Activated gamma-delta T cell treated with Interleukin-2 at 50 U/mL for 16 hours (primary cell): Measurements from ENCODE around the gene ZSCAN5B.
"Not testable (repeated sequence)": the region's sequence is repeated elsewhere in the genome, so short reads cannot be mapped to it uniquely, and the experiment has no call there.

Experiments
- DNase-seq: peaks from one replicate; pipeline ENCODE4 v3.0.0-alpha.2; 2020

ZSCAN5B gene

DNA sequence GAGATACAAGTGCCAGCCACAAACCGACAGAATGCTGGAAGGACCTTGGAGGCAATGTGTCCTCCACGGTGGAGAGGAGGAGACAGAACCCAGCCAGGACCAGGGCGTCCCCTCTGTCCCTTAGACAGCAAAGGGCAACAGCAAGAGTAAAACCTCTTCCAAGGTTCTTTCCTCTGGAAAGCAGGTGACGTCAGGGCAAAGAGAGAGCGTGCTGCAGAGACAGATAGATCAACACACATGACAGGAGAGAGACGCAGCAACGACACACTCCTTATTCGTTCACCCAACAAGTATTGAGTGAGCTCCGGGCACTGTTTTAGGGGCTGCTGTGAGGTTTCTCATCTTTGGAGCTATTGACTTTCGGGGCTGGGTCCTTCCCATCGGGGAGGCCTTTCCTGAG, 23.0 kb downstream of the ZSCAN5B start:
- no peak for DNase-seq

DNA sequence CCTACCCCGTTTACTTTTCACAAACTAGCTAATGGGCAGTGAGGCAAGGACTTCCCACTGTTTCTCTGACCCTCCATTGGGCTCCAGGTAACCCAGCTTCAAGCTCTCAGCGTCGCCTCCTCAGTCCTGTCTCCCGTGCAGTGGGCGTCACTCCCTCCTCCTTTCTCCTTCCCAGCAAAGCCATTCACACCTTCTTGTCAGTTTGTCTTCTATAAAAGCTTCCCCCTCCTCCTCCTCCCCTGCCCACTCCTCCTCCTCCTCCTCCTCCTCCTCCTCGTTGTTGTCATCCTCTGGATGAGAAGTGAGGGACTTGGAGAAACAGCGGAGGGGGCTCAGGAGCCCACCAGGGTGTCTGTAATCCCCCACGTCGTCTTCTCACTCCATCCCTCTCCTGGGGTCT, 23.5 kb downstream of the ZSCAN5B start:
- DNase-seq = no peak

DNA sequence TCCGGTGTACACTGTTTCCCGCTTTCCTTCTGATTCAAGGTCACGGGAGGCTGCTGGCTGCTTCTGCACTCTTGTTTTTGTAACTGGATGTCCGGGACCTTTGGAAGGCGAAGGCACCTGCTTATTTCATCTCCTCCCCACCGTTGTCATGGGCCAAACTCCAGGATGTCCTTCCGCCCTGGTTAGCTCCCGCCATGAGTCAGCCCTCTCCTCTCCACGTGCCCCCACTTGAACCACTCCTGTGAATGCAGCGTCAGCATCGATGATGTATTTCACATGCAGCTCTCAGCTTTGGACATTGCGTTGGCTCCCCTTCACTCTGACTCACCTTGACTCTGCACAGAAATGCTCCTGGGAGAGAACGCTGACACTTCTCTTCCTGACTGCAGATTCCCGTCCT, 27.3 kb downstream of the ZSCAN5B start:
- DNase-seq = no peak

DNA sequence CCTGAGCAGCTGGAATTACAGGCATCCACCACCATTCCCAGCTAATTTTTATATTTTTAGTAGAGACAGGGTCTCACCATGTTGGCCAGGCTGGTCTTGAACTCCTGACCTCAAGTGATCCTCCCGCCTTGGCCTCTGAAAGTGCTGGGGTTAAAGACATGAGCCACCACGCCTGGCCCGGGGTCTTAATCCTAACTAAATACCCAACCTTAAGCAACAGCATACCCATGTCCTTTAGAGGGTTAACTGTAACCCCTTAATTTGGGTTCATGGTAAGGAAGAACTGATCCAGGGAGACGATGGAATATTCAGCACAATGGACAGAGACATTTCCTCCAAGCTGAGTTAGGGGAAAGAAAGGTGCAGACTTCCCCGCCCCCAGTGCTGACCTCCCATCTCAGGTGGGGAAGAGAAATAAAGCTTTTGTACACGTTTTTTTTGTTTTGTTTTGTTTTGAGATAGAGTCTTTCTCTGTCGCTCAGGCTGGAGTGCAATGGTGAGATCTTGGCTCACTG, 30.5 kb downstream of the ZSCAN5B start:
- DNase-seq = no peak

DNA sequence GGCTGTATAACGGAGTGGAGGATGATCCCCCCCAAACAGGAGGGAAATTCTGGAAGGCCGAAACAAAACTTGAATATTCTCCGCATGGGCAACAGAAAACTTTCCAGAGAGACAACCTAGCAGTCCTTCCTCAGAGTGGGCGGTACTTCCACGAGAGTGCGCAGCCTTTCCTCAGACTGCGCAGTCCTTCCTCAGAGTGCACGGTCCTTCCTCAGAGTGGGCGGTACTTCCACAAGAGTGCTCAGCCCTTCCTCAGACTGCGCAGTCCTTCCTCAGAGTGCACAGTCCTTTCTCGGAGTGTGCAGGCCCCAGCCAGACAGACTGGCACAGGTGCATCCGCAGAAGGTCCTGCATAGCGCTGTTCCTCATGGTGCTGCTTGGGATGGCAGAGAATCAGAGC, 34.5 kb downstream of the ZSCAN5B start:
- no peak for DNase-seq

DNA sequence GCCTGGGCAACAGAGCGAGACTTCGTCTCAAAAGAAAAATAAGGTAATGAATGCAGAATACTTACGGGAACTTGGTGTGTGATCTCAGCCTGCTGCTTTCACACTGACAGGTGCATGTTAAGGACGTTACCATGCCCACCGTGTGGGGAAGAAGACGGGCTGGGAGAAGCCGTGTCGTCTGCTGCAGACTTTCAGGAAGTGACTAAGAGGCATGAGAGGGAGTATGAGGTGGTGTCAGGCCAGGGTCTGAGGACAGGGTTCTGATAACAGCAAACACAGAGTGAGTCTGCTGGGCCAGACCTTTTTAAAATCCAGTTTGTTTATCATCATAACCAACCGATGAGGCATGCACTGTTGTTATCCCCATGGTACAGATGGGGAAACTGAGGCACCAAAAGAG, 35.3 kb downstream of the ZSCAN5B start:
- no peak for DNase-seq

DNA sequence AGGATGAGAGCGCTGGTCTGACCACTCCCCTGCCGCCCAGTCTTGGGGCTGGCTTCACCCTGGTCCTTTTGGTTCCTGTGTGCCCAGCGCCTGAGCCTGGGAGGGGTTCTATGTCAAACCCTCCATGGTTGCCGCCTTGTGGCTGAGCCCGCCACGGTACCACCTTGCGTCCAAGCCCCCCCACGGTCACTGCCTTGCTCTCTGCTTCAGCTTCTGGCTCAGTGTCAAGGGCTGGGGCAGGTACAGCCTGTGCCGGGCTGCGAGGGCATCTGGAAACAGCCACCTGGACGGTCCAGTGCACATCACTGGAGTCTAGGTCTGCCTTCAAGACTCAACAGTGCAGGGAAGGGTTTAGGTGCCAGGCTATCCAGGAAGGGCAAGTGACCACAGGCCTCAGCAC, 36.0 kb downstream of the ZSCAN5B start:
- no peak for DNase-seq

DNA sequence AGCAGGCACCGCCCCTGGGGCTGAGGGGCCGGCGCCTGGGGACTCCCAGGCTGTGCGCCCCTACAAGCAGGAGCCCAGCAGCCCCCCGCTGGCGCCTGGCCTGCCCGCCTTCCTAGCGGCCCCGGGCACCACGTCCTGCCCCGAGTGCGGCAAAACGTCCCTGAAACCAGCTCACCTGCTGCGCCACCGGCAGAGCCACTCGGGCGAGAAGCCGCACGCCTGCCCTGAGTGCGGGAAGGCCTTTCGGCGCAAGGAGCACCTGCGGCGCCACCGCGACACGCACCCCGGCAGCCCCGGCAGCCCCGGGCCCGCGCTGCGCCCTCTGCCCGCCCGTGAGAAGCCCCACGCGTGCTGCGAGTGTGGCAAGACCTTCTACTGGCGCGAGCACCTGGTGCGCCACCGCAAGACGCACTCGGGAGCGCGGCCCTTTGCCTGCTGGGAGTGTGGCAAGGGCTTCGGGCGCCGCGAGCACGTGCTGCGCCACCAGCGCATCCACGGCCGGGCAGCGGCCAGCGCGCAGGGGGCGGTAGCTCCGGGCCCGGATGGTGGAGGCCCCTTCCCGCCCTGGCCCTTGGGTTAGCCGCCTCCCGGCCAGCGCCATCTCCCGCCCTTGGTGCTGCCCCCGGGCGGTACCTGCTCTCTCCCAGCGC, 37.8 kb downstream of the ZSCAN5B start:
- DNase-seq = no peak

DNA sequence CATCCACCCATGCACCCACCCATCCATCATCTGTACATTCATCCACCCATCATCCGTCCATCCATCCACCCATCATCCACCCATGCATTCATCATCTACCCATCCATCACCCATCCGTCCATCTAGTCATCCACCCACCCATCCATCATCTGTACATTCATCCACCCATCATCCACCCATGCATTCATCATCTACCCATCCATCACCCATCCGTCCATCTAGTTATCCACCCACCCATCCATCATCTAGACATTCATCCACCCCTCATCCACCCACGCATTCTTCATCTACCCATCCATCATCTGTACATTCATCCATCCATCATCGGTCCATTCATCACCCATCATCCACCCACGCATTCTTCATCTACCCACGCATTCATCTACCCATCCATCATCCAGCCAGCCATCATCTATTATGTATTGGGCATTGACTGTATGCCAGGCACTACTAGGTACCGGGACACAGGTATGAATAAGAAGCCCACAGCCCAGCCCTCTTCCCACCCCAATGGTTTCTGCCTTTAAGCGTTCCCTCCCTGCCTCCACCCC, 38.5 kb downstream of the ZSCAN5B start:
- no peak for DNase-seq

DNA sequence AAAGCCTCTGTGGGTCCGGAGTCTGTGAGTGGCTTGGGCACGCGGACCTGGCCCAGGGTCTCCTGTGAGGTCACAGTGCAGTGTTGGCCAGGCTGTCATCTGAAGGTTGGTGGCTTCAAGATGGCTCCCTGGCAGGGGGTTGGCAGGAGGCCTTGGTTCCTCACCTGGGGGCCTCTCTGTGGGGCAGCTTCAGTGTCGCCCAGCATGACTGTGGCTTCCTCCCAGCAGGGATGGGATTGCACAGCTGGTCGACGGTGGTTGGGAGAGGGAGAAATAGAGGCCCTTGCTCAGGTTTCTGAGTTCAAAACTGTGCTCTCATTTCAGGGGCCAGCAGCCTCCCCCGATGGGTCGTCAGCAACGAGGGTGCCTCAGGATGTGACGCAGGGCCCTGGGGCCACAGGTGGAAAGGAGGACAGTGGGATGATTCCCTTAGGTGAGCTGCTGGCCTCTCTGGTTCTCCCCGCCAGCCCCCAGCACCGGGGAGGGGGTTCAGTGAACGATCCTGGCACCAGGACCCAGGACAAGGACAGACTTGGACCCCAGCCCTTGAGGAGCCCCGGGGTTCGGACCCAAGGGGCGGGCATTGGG, 39.3 kb downstream of the ZSCAN5B start:
- DNase-seq = no peak

DNA sequence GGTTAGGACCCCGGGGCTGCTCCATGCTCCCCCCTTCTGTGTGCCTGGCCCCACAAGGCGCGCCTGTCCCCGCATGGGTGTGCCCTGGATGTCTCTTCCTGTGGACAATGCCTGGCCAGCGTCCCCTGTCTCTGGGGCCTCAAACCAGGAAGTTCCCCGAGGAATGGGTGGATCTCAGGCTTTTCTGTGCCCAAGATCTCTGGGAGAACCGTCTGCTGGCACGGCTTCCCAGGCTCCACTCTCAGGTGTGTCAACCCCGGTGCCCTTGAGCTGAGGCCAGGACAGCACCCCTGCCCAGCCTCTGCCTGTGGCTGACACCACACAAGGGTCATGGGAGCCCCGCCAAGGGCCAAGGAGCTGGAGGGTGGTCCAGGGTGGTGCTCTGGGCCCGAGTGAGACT, 40.8 kb downstream of the ZSCAN5B start:
- no peak for DNase-seq

DNA sequence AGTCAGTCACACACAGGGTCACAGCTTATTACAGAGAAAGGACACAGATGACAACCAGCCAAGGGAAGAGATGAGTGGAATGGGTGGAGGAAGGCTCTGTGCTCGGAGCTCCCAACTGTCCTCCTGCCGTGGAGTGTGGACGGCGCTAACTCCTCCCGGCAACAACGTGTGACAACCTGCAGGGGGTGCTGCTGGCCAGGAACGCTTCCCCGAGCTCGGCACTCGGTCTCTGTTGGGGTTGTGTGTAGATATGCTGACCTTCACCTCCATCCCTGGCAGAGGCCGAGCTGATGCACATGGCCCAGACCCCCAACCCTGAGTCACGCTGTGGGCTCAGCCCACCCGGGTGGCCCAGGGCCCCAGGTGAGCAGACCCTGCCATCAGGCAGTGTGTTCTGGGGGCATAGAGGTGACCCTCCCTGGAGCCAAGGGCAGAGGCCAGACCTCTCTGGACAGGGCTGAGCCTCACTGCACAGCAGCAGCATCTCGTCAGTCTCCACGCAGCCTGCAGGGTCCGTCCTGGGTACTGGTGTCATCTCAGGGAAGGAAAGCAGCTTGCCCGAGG, 42.4 kb downstream of the ZSCAN5B start:
- DNase-seq = no peak

DNA sequence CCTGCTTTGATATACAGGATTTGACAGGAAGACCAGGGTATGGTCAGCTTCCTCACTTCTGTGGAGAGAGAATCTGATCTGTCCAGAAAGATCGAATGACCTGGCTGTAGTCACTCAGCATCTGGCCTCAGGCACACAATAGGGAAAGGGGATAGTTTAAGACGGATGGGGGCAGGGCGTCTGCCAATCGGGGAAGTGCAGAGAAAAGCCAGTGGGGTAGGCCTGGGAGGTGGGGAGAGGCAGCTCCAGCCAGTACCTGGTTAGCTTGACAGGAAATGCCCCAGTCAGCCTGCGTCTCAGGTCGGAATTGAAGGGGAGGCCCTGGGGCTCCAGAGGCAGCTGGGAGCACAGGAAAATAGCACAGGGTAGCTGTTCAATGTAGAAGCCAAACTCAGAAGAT, 44.1 kb downstream of the ZSCAN5B start:
- no peak for DNase-seq

DNA sequence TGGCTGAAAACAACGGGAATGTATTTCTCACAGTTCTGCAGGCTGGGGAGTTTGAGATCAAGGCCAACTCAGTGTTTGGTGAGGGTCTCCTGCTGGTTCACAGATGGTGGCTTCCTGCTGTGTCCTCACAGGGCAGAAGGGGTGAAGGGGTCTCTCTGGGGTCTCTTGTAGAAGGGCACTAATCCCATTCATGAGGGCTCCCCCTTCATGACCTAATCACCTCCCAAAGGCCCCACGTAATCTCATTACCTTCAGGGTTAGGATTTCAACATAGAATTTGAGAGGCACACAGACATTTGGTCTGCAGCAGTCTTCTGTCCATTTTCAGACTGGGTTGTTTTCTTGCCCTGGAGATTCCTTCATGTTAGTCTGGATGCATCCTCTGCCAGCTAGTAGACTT, 44.9 kb downstream of the ZSCAN5B start:
- no peak for DNase-seq

DNA sequence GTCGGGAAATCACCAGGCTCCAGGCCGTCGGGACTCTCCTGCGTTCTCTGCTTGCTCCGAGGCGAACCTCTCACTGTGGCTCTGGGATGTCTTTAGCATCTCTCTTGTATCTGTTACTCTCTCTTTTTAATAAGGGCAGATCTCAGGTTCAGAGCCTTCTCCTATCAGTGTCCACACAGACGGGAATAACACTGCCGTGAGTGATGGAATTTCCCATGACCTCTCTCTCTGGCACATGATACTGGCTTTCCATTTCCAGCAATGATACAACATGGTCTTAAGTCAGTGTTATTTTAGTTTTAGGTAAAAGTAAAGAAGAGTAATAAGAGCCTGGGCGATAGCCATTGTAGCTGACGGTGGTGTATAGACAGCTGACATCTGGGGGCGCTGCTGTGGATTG, 47.2 kb downstream of the ZSCAN5B start:
- no peak for DNase-seq

DNA sequence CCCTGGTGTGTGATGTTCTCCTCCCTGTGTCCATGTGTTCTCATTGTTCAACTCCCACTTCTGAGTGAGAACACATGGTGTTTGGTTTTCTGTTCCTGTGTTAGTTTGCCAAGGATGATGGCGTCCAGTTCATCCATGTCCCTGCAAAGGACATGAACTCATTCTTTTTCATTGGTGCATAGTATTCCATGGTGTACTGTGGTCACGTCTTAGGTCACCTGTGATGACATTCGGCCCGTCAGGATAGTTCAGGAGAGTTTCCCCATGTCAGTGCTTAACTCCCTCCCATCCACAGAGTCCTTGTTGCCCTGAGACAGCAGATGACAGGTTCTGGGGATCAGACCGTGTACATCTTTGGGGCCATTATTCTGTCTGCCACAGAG, 47.9 kb downstream of the ZSCAN5B start:
- no peak for DNase-seq

DNA sequence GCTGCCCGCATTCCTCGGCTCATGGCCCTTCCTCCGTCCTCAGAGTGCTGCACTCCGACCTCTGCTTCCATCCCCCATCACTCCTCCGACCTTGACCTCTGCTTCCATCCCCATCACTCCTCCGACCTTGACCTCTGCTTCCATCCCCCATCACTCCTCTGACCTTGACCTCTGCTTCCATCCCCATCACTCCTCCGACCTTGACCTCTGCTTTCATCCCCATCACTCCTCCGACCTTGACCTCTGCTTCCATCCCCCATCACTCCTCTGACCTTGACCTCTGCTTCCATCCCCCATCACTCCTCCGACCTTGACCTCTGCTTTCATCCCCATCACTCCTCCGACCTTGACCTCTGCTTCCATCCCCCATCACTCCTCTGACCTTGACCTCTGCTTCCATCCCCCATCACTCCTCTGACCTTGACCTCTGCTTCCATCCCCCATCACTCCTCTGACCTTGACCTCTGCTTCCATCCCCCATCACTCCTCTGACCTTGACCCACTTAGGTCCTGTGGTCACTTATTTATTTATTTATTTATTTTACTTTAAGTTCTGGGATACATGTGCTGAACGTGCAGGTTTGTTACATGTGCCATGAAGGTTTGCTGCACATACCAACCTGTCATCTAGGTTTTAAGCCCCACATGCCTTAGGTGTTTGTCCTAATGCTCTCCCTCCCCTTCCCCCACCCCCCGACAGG, 48.5 kb downstream of the ZSCAN5B start:
- not testable (repeated sequence) for DNase-seq

DNA sequence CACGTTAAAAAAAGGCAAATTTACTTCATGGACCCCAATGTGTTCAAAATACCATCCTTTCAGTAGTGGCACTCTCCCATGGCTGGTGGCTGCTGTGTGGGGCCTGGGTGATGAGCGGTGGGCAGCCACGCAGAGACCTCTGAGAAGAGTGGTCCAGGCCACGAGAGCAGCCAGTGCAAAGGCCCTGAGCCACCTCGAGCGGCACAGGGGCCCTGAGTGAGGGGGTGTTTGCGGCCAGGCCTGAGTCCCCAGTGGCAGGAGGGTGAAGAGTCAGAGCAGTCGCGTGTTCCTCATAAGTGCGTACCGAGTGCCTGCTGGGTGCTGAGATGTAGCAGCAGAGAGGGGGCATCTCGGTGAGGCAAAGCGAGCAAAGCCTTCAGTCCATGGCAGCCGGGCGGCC, 49.5 kb downstream of the ZSCAN5B start:
- no peak for DNase-seq

DNA sequence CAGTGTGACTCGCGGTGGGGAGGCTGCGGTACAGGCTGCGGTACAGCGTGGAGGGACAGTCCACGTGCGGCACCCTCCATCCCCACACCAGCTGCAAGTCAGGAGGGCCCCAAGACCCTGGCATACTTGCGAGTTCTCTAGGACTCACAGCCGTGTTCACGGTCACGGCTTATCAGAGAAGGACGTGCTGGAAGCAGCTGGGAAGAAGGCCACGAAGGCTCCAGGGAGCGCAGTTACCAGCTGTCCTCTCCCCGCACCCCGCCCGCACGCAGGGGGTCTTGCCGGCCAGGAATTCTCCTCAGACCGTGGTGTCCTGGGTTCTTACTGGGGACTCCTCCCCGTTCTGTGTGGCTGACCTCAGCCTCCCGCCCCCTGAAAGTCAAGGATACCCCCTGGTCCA, 50.3 kb downstream of the ZSCAN5B start:
- DNase-seq = no peak

DNA sequence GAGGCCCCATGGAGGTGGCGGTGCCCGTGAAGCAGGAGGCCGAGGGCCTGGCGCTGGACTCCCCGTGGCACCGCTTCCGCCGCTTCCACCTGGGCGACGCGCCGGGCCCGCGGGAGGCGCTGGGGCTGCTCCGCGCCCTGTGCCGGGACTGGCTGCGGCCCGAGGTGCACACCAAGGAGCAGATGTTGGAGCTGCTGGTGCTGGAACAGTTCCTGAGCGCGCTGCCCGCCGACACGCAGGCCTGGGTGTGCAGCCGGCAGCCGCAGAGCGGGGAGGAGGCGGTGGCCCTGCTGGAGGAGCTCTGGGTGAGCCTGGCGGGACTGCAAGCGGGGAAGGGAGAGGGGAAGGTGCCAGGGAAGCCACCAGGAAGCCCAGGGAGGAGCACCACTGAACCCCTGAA, 50.7 kb downstream of the ZSCAN5B start:
- DNase-seq = no peak

DNA sequence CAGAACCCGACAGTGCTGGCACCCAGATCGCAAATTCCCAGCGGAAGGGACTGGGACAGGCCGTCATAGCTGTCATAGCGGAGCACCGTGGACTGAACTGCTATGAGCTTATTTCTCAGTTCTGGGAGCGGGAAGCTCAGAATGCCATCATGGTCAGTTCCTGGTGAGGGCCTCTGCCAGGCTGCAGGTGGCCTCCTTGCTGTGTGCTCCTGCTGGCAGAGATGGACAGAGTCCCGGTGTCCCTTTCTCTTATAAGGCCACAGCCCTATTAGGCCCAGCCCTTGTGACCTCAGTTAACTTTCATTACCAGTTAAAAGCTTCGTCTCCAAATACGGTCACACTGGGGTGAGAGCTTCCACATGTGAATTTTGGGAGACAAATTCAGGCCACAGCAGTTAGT, 51.9 kb downstream of the ZSCAN5B start:
- no peak for DNase-seq

DNA sequence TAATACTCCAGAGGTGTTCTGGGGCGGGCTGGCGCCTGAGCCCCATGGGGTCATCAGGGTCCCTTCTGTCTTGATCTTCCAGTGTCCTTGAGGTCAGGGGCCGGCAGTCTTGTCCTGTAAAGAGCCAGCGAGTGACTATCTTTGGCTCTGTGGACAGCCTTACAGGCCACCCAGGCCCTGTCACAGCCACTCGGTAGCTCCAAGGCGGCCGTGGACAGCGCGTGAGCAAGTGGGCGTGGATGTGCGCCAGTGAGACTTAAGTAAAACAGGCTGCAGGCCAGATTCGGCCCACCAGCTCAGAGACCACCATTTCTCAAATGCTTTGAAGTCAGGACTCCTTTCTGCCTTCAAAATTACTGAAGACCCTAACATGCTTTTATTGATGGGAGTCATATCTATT, 52.8 kb downstream of the ZSCAN5B start:
- no peak for DNase-seq

DNA sequence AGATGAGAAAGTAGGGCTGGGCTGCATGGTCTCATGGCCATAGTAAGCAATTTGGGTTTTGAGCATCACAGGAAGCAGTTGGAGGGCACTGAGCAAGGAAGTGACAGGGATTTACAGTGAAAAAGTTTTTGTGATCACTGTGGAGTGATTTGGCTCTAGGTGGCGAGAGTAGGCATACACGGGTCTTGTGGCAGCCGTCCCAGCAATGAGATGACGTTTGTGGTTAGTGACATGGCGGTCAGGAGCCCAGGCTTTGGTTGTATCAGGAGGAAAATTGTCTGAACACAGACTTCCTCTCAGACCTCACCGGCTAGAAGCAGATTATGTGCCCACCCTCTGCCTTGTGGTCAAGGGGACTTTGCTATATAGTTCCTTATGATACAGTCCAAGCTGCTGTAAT, 53.2 kb downstream of the ZSCAN5B start:
- DNase-seq = no peak

DNA sequence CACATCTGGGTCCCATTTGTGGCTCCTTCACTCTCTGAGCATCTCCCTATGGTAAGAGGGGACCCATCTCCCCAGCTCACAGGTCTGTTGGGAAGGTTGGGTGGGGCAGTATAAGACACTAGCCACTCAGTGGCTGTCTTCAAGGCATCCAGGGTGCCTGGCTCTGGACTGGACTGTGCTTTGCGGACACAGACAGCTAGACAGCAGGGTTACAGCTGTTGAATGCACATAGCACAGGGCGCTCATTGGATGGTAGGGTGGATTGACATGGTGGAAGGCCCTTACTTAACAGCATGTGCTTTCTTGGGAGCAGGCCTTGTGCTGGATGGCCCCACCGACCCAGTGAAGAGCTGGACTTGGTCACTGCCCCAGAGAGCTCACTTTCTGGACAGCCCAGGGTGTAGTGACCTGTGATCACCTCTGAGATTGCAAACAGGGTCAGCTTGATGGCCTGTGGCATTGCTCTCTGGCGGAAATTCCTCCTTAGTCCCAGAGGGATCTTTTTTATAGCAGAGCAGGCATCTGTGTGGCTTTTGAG, 54.6 kb downstream of the ZSCAN5B start:
- no peak for DNase-seq
